NCI-H82 (cell line): ENCODE data around the gene PPL.
A peak's percentile ranks its signal among the peaks of the same experiment; 100 is the strongest.

ENCODE experiments used
- DNase-seq: peaks from one replicate; lab custom pipeline; 2025; lab: John Stamatoyannopoulos, UW

Gene PPL

GRCh38 chr16:4888428-4889135 lies 48.4 kb downstream of the PPL start:
- DNase-seq, result no peak

- no peak for DNase-seq
These were observed 50.8 kb downstream of the PPL start for GRCh38 chr16:4886151-4886550.

- no peak for DNase-seq
These were observed 51.7 kb downstream of the PPL start for GRCh38 chr16:4884972-4885874.

- DNase-seq, result no peak
These were observed 52.7 kb downstream of the PPL start for GRCh38 chr16:4884209-4884608.

GRCh38 chr16:4883501-4883900 lies 53.4 kb downstream of the PPL start:
- no peak for DNase-seq

GRCh38 chr16:4882633-4883285 lies 54.2 kb downstream of the PPL start:
- DNase-seq, result no peak

DNA sequence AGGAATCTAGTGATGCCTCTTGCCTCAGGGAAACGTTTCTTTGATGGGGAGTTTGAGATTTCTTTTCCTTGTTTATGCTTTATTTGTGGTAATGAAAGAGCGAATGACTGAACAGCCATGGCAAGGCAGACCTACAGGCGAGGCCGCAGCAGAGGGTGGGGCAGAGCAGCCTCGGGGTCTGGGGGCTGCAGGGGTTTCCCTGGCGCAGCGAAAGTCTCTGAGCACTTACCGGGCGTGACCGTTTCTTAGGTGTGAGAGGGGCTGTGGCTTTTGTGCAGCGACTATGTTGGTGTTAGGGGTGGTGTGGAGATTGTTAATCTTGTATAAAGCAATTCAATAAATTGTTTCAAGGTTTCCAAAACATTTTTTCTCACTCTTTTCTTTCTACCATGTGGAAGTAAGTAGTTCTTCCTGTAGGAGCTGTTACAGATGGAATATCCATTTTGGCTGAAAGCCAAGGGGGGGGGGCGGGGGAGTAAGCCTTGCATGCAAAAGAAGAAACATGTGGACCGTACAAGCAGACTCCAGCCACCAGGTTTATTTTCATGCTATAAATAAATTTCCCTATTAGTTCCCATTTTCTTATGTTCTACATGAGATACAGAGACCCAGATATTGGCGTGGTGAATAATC lies 54.8 kb downstream of the PPL start:
- DNase-seq, result peak; percentile 58

DNA sequence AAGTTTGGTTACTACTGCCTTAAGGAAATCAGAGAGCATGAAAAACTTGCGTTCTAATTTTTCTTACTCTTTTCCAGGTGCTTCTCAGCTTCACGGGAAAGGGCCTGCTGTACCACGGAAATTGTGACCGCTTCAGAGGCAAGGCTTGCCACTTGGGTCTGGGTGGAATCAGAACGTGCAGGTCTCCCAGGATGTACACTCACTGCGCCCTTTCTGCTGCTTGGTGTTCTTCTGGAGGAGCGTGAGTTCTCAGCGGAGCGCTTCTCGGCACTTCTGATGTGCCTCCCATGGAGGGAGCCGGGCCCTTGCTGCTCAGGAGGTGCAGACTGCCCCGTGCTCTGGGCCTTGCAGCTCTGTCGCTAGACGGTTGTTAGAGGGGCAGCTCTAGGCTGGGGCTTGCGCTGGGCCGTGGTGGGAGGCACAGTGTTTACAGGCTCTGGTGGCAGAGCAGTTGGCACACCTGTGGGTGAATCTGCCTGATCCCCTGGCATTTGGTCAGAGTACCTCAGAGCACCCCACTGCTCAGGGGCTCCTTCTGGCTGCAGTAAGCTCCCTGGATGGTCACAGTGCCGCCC lies 56.9 kb downstream of the PPL start:
- DNase-seq, result no peak

- DNase-seq, result no peak
These were observed 57.9 kb downstream of the PPL start for GRCh38 chr16:4879049-4879448.

GRCh38 chr16:4877380-4877685 lies 59.6 kb downstream of the PPL start:
- no peak for DNase-seq

- DNase-seq, result no peak
These were observed 60.1 kb downstream of the PPL start for GRCh38 chr16:4876646-4877379.

- no peak for DNase-seq
These were observed 62.3 kb downstream of the PPL start for GRCh38 chr16:4874666-4875065.

DNA sequence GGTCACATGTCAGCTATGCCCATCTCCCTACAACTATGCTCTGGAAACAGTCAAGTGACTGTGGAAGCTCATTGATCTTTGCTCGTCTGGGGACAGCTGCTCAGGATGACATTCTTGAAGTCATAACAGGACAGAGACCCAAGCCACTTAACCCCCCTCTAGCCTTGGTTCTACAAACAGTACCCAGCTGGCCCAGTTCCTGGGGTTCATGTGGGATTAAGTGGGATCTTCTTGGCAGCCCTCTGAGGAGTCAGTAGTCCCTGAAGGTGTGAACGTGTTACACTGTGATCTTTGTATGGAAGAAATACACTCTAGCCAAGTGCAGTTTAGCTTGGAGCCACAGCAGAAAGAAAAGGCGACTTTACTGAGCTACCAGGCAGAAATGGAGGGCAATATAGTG lies 63.9 kb downstream of the PPL start:
- DNase-seq, result no peak

- DNase-seq, result no peak
These were observed 65.9 kb downstream of the PPL start for GRCh38 chr16:4871071-4871470.

GRCh38 chr16:4870138-4870671 lies 66.7 kb downstream of the PPL start:
- no peak for DNase-seq

- DNase-seq, result no peak
These were observed 67.7 kb downstream of the PPL start for GRCh38 chr16:4869147-4869805.

- DNase-seq, result peak; percentile 71
These were observed 68.4 kb downstream of the PPL start for GRCh38 chr16:4868535-4868934.

GRCh38 chr16:4868026-4868425 lies 68.9 kb downstream of the PPL start:
- no peak for DNase-seq

DNA sequence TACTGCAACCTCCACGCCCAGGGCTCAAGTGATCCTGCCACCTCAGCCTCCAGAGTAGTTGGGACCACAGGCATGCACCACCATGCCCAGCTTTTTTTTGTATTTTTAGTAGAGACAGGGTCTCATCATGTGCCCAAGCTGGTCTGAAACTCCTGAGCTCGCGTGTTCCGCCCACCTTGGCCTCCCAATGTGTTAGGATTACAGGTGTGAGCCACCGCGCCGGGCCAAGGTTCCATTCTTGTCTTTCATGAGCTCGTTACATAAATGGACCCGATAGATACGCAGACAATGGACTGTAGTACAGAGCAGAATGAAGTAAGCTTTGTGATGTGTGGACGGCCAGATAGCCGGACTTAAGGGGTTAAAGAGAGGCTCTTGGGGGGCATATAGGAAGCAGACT lies 70.4 kb downstream of the PPL start:
- no peak for DNase-seq

- DNase-seq, result peak; percentile 46
These were observed 71.6 kb downstream of the PPL start for GRCh38 chr16:4865231-4865860.
